ENCODE measurements around the gene NOTUM. TPM values are rescaled to one million over a fixed set of nuclear protein-coding genes. Genes with fewer than 3 reads are reported as not detected.

The NOTUM gene
- total and polyA plus RNA-seq, 2 experiments from 2014 or later = 0.29 to 1.6 TPM

GRCh38 chr17:81912441-81913309, 48.3 kb downstream of the NOTUM start:
- Mint-ChIP-seq H3K36me3 (ENCODE audit: low read depth) (peaks cover 39% of the 10 kb centered on the region), H3K4me3 (peak overlapping the region; percentile 26; the same call in 1 of the 3 replicates), H3K27ac (no peak overlapping the region), H3K9me3 (no peaks in the 10 kb centered on the region), H3K4me1 (peaks cover 13% of the 10 kb centered on the region), H3K27me3 (ENCODE audit: insufficient read depth, low read depth, poor library complexity) (peaks cover 22% of the 10 kb centered on the region)
- no peak overlapping the region for H3K4me2 ChIP-seq
- H3K4me3 ChIP-seq = no peak overlapping the region
- peaks cover 19% of the 10 kb centered on the region for H3K79me2 ChIP-seq (replicated peaks; ENCODE audit: insufficient read depth)
- H3K36me3 ChIP-seq (ENCODE audit: insufficient read depth) = peaks cover 6% of the 10 kb centered on the region; the same call in 1 of the 2 replicates
- H3F3A ChIP-seq (replicated peaks; ENCODE audit: low read depth) = peaks cover 37% of the 10 kb centered on the region
- DNase-seq (ENCODE audit: low spot score) = no peak
- no peak for ATAC-seq
- H3K4me1 ChIP-seq (ENCODE audit: insufficient read depth) = peaks cover 17% of the 10 kb centered on the region
- H3K27ac ChIP-seq (ENCODE audit: low read depth) = peak overlapping the region; percentile 26; the same call in 1 of the 2 replicates
- H3K27me3 ChIP-seq (ENCODE audit: insufficient read depth) = no peaks in the 10 kb centered on the region
- TF ChIP-seq JUNB (IDR thresholded peaks at IDR 0.05; ENCODE audit: unreplicated experiment) (no peak), ZNF114 (CRISPR knock-in tag; IDR thresholded peaks at IDR 0.05) (no peak), ZNF462 (CRISPR knock-in tag; IDR thresholded peaks at IDR 0.05) (no peak), STAT1 (IDR thresholded peaks at IDR 0.05; ENCODE audit: unreplicated experiment) (no peak), NANOG (IDR thresholded peaks at IDR 0.05; ENCODE audit: borderline replicate concordance) (no peak), CREB1 (CRISPR knock-in tag; IDR thresholded peaks at IDR 0.05; ENCODE audit: low read depth) (no peak), POLR2AphosphoS5 (IDR thresholded peaks at IDR 0.05; ENCODE audit: low read depth) (no peak)
- no peak overlapping the region for H2AFZ ChIP-seq
- no peaks in the 10 kb centered on the region for H3K9me2 ChIP-seq (ENCODE audit: insufficient read depth)
- peaks cover 9% of the 10 kb centered on the region for H4K20me1 ChIP-seq (replicated peaks; ENCODE audit: insufficient read depth)

All from GM23338 (cell line).